Activated CD8-positive, alpha-beta memory T cell treated with anti-CD3 and anti-CD28 coated beads, Interleukin-2, amount 50 U/mL, for 24 hours (primary cell): Measurements from ENCODE around the gene PDGFA.

ENCODE experiments used
- DNase-seq: peaks from one replicate; pipeline ENCODE4 v3.0.0-alpha.2; 2020; ENCODE audit errors: extremely low read depth

PDGFA gene

GRCh38 chr7:504221-505111, 15.2 kb downstream of the PDGFA start:
- DNase-seq, result no peak

- no peak for DNase-seq
These were observed 16.0 kb downstream of the PDGFA start for GRCh38 chr7:503575-504111.

GRCh38 chr7:502296-502695, 17.4 kb downstream of the PDGFA start:
- DNase-seq, result no peak

- DNase-seq, result no peak
These were observed 18.1 kb downstream of the PDGFA start for GRCh38 chr7:501526-501925.

DNA sequence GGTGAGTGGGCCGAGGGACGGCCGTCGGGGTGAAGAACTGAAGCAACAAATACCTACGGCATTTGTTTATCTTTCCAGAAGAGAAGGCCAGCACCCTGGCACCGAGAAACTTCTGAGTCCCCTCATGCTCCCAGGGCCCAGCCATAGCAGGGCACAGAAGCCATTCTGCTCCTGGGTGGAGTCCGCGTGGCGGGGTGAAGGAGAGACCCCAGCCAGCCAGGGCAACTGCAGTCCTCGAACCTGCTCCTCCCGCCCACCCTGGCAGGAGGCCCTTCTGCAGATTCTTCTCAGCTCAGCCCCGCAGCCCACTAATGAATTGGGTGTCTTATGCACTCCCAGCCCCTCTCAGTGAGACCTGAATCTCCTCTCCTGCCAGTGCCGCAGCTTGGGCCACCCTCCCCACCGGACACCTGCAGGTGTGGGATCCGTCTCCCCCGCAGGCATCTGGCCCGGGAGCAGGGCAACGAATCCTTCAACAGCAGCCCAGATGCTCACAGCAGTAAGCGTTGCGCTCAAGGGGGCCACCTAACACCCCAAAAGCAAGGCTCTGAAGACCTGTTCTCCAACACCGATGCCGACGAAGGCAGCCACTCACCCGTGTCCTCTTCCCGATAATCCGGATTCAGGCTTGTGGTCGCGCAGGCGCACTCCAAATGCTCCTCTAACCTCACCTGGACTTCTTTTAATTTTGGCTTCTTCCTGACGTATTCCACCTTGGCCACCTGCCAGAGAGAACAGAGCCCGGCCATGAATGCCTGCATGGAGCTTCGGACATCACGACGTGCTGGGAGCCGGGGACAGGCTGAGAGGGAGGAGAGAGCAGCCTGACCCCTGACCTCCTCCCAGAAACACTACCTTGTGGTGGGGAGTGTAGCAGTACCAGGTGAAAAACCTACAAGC, 18.9 kb downstream of the PDGFA start:
- no peak for DNase-seq

GRCh38 chr7:499853-500485, 19.7 kb downstream of the PDGFA start:
- DNase-seq, result no peak

DNA sequence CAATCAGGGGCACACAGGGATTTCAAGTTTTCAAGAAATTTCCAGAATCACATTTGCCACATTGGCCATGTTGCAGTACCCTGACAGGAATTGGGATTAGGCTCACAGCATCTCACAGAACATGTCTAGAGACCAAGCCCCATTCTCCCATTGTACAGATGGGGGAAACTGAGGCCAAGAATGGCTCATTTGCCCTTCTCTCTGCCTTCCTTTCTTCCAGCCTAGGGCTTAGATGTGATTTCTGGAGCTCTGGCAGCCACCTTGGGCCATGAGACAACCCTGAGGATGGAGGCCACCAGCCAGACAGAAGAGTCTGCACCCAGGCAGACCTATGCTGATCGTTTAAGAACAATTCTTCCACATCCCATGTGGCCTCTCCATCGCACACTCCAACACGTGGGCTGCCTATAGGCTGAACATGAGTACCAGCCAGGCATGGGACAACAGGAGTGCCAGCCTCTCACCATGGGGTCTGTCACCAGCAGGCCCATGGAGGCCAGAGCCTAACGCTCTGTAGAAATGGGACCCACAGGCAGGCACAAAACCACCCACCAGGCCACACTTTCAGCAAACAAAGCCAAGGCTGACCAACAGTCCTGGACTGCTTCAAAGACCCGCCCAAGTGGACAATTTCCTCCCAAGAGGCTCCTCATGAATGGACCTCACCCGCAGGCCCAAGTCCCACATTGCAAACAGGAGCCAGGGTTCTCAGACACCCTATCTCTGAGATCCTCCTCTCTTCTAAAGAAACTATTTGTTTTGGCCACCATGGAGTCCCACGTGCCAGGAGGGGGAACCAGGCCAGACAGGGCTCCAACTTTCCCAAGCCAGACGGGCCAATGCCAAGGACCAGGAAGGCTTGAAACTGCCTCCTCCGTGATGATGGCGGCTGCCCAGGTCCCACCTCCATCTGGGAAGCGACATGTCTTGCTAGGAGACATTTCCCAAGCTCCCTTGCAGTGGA, 20.7 kb downstream of the PDGFA start:
- no peak for DNase-seq

DNA sequence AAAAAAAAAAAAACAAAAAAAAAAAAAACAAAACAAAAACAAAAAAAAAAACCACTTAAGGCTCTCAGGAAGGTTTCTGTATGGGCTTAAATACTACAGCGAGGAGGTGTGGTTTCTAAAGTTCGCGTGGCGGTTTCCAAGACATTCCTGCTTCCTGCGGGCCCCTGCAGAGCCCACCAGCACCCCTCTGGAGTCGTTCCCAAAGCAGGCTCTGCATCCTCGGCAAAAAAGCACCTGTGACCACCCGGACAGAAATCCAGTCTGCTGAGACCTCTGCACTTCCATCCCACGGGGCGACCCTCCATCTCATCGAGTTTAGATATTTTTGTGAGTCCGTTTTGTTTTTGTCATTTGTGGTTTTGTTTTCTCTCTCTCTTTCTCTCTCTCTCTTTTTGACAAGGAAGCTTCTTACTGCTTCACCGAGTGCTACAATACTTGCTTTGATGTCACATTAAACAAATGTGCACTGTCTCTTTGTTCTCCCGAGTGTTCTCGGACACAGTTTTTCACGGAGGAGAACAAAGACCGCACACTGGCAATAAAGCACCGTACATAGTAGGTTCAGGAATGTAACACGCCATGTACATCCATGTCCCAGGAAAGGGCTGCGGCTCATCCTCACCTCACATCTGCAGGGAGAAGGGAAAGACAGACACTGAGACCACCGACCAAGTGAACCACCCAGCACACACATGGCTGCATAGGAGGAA, 21.5 kb downstream of the PDGFA start:
- DNase-seq, result no peak

DNA sequence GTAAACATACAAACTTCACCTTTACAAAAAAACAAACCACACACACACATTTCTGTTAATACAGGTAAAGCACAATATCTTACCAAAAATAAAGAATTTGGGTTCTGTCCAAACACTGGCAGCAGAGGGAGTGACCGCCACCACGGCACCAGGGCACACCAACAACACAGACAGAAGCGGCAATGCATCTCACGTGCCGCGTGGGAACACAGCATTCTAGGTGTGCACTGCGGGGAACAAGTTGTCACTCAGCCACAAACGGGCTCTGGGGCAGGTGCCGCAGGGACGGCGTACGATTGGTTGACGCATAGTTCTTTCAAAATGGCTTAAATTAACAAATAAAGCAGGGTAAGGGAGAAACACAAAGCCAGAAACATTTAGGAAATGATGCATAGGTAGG, 22.3 kb downstream of the PDGFA start:
- no peak for DNase-seq

DNA sequence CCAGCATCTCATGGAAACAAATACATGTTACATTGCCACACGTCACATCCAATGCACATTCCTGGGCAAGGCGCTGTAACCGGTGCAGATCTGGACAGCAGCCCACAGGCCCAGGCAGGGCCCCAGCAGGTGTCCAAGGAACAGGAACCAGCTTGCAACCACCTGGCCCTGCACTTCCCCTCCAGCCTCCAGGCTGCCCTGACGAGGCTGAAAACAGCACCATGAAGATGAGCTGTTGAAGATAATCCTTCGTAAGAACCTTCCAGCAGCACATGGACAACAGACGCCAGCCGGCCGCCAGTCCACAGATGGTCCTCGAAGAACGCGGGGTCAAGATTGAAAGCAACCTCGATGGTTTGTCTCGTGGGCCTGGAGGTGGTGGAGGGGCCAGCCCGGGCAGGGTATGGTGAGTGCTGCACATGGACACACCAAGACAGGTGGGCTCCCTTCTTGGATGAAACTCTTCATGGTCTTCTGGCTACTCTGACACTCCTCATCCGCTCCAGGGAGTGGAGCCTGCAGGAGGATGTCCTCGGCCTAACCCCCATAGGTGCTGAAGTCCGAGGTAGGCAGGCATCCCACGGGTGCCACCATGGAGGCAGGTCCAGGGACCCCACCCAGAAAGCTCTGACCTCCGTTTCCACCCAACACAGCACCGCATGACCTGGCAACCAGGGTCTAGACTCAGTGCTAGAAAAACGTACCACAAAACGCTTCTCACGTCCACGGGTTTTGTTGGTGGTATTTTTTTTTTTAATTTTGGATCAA, 22.9 kb downstream of the PDGFA start:
- DNase-seq, result no peak

DNA sequence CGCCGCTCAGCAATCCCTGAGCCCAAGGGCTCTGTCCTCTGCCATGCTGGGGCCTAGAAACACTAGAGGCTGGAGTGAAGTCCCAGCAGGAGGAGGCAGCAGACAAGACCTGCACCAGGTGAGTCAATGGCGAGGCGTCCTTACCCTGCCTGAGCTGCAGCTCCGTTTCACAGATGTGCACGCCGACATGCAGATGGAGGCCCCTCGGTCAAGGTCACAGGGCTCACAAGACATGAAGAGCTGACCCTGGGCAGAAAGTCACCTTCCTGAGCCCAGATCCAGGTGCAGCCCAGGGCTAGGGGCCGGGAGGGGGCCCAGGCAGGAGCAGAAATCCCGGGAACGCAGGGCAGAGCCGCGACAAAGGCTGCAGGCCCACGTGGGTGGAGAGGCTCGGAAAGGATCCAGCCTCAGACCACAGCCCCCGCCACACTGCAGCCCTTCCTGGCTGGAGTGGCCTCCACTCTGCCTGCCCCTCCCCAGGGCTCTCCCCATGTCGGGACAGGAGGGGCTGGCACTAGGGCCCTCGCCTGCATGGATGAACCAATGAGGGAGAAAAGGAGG, 23.8 kb downstream of the PDGFA start:
- no peak for DNase-seq

- DNase-seq, result no peak
These were observed 24.3 kb downstream of the PDGFA start for GRCh38 chr7:495326-495725.

- no peak for DNase-seq
These were observed 24.7 kb downstream of the PDGFA start for GRCh38 chr7:494906-495305.

DNA sequence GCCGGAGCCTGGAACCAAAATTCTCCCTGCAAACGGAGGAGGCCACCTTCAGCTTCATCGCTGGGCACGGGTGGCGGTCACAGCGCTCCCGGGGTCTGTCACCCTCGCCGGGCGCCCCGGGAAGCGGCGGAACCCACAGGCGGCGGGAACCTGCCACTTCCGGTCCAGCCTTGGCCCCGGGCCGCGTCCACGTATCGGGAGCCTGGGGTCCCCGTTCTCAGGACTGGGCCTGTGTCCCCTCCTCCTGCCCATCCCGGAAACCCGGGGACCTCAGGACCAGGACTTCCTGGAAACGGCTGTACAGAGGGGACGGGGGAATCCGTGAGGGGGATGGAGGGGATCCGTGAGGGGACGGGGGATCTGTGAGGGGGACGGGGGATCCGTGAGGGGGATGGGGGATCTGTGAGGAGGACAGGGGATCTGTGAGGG, 25.4 kb downstream of the PDGFA start:
- DNase-seq, result no peak

GRCh38 chr7:493661-494251, 25.9 kb downstream of the PDGFA start:
- DNase-seq, result no peak

DNA sequence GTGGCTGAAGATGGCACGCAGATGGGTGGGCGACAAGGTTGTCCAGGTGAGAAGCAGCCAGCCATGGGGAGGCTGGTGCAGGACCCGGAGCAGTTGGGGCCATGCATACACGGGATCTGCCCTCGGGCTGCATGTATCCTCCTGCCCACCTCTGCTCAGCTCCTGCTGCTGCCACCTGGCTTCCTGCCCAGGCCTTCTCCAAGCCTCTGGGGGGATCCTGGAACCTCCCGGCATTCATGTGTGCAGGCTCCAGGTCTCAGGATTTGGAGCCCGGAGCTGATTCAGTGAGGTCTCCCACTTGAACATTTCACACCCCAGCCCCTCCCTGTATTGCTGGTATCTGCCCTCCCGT, 27.0 kb downstream of the PDGFA start:
- no peak for DNase-seq

DNA sequence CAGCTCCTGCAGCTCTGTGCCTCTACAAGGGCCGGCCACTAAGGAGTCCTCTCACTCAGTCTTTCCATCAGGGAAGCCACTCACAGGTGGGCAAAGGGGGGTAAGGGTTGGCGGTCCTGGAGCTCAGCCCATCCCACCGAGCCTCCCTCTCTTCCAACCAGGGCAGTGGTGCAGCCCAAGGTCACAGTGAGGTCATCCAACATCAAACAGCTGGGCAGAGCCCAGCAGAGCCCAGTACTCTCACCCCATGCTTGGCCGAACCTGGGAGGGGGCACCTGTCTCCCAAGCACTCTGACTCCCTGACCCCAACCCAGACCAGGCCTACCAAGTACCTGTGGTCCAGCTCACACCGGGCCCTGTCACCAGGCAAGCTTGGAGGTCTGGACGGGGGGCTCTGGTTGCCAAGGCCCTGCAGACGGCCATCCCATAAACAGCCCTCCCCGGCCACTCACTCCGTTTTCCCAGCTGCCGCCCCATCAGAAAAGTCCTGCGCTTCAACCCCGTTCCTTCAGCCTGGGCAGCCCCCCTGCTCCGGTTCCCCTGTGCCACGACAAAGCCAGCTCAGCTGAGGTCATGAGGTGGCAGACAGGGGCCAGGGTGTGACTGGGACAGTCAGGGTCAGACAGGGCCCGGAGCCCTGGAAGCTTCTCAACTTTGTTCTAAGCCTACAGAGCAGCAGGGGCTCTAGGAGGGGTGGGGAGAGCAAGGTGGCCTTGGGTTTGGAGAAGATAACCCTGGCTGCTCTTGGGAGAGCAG, 27.5 kb downstream of the PDGFA start:
- DNase-seq, result no peak
